Fibroblast of pulmonary artery (primary cell): Measurements from ENCODE around the gene GRK4.

Experiments
- DNase-seq: peaks from one replicate; pipeline ENCODE4 v3.0.0-alpha.2; 2010; ENCODE audit warnings: low read depth
- H3K4me3 ChIP-seq: replicated peaks from 2 replicates; pipeline ENCODE4 v1.5.1; 2011; ENCODE audit warnings: low read depth, mild to moderate bottlenecking, control low read depth, low read length, moderate library complexity
- CTCF ChIP-seq: IDR thresholded peaks from 2 replicates; pipeline ENCODE4 v1.5.1; 2011; ENCODE audit warnings: mild to moderate bottlenecking, control low read depth, low read length, inconsistent platforms; ENCODE audit errors: missing control alignments

GRK4 gene

GRCh38 chr4:3037957-3038461 is 74.6 kb downstream of the GRK4 start:
- peak; percentile 16 for DNase-seq
- TF ChIP-seq CTCF: no peak
- peak overlapping the region; percentile 25 for H3K4me3 ChIP-seq

DNA sequence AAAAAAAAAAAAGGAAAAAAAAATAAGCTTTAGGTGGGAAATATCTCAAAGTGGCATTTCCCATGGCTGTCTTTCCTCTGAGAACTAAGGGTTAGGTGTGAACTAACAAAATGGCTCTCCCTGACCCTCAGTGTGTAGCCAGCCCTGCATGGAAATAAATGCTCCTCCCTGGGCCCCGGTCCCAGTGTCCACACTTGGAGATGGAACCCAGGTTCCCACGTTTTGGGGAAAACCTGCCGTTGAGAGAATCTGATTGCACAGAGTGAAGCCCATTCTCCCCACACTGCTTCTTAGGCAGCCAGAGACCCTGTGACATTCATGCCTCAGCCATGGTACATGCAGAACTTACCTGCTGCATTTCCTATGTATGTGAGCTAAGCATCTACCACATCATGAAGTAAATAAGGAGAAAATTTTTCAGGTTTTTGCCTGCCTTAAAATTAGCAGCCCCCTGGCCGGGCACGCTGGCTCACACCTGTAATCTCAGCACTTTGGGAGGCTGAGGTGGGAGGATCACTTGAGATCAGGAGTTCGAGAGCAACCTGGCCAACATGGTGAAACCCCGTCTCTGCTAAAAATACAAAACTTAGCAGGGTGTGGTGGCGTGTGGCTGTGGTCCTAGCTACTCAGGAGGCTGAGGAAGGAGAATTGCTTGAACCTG is 76.5 kb downstream of the GRK4 start:
- H3K4me3 ChIP-seq: no peak overlapping the region
- no peak for TF ChIP-seq CTCF
- no peak for DNase-seq

- H3K4me3 ChIP-seq: no peak overlapping the region
- no peak for DNase-seq
These were observed 77.3 kb downstream of the GRK4 start for GRCh38 chr4:3040452-3041191.

DNA sequence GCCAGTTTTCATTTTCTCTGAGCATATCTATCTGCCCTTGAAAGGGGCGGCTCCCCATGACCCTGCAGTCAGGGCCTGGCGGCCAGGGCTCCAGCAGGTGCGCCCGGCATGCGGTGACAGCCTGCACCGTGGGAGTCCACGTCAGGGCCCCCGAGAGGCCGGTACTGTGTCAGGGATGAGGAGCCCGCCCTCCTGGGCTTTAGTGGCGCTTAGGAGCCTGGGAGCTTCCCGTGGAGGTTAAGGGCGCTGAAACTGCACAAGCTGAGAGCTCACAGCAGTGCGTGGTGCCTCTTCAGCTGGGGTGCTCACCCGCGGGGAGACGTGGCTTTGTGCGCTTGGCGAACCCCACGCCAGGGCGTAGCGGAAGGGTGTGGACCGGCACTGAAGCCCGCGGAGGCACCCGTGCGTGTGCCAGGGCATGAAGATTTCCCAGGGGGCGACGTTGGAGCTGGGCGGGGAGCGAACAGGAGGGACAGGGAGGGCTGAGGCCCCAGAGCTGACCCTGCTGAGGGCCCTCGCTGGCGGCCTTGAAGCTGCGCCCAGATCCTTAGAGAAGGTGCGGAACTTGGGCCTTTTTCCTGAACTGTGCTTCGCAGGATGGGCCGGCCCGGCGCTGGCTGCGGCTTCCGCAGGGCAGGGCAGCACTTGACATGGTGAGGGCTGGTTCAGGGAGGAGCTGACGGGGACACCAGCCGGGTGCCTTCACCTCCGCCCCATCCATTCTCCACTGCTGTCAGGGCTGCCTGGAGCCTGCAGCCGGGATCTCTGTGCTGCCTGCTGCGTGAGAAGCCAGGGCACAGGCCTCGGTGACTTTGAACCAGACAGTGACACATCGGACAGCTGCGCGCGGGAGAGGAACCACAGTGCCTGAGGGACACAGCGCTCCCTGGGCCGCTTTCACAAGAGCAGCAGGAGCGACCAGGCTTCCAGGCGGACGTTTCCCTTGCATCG is 78.1 kb downstream of the GRK4 start:
- no peak for DNase-seq
- TF ChIP-seq CTCF: no peak
- peak overlapping the region; percentile 12 for H3K4me3 ChIP-seq

More at GRCh38 chr4:3040452-3041191, 77.3 kb downstream of the GRK4 start:
- no peak for TF ChIP-seq CTCF

DNA sequence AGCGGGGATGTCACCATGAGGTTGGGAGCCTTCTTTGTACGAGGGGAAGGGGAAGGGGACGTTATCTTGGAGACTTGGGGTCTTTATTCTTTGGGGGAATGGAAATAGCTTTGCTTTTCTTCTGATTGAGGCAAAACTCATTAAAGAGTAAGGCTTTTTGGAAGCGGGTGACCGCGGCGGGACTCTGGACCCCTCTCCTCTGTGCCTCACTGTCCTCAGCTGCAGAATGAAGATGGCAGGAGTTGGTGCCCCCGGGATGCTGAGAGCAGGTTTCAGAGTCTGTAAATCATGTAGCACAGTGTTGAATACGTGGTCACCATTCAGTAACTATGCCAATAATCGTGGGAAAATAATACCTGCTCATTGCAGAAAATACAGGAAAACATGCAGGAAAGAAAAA is 78.9 kb downstream of the GRK4 start:
- H3K4me3 ChIP-seq: no peak overlapping the region
- no peak for DNase-seq
- no peak for TF ChIP-seq CTCF

DNA sequence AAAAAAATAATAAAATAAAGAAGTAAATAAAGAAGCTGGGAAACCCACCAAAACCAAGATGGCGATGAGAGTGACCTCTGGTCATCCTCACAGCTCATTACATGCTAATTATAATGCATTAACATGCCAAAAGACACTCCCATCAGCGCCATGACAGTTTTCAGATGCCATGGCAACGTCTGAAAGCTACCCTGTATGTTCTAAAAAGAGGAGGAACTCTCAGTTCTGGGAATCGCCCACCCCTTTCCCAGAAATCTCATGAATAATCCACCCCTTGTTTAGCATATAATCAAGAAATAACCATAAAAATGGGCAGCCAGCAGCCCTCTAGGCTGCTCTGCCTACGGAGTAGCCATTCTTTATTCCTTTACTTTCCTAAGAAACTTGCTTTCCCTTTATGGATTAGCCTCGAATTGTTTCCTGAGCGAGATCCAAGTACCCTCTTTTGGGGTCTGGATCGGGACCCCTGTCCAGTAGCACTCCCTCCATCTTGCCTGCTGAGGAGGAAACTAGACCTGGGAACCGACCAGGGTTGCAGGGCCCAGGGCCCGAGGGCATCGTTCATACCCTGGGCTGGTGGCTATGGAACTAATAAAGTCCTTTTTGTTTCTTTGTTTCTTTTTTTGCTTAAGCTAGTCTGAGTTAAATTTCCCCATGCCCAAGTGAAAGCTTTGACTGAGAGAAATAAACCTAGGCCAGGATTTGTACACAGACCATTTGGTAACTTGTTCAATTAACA is 80.1 kb downstream of the GRK4 start:
- H3K4me3 ChIP-seq: no peak overlapping the region
- no peak for TF ChIP-seq CTCF
- DNase-seq: no peak
